ENCODE results near the gene BRMS1.

DNA sequence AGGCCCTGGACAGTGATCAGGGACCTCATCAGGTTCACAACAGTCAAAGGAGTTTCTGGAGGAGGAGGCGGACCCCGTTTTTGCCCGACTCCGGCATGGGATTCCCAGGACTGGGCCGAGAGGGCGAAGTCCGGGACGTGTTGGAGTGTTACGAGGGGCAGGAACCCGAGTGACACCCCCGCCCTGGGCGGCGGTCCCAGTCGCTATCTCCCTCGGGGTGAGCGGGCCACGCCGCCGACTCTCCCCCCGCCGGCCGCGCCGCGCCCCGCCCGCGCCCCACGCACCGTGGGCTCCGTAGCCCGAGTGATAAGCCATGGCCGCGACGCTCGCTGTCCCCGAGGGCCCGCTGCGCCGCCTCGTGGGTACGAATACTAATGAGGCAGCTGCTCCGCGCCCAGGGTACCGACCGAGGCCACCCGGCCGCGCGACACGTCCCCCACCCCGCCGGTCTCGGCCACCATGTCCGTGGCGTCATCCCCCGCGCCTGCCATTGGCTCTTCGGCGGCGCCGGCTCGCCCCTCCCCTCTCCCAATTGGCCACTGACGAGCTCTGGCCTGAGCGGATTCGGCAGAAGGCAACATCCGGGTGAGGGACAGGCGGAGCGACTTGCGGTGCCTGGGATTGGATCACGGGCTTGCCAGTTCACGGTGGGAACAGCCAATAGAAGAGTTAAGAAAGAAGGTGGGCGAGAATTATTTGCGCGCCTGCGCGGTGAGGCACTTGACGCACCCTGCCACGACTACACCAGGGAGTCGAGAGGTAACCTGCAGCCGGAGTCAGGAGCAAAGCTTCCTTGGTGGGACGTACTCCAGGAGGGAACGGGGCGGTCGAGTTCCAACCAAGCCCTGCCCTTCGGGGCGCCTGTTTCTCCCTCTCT lies 56.0 kb downstream of the BRMS1 start, which contains the start of gene YIF1A:
- TF ChIP-seq TAF1 (IDR thresholded peaks at IDR 0.05; ENCODE audit: low read depth) = peak; percentile 83
- TF ChIP-seq, protein P1, sequence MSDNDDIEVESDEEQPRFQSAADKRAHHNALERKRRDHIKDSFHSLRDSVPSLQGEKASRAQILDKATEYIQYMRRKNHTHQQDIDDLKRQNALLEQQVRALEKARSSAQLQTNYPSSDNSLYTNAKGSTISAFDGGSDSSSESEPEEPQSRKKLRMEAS (IDR thresholded peaks at IDR 0.05) = peak; percentile 83
- no peak for TF ChIP-seq EP300 (IDR thresholded peaks at IDR 0.05; ENCODE audit: borderline replicate concordance)
- TF ChIP-seq RAD21 (IDR thresholded peaks at IDR 0.05; ENCODE audit: low read depth) = no peak
- TF ChIP-seq, protein P2, sequence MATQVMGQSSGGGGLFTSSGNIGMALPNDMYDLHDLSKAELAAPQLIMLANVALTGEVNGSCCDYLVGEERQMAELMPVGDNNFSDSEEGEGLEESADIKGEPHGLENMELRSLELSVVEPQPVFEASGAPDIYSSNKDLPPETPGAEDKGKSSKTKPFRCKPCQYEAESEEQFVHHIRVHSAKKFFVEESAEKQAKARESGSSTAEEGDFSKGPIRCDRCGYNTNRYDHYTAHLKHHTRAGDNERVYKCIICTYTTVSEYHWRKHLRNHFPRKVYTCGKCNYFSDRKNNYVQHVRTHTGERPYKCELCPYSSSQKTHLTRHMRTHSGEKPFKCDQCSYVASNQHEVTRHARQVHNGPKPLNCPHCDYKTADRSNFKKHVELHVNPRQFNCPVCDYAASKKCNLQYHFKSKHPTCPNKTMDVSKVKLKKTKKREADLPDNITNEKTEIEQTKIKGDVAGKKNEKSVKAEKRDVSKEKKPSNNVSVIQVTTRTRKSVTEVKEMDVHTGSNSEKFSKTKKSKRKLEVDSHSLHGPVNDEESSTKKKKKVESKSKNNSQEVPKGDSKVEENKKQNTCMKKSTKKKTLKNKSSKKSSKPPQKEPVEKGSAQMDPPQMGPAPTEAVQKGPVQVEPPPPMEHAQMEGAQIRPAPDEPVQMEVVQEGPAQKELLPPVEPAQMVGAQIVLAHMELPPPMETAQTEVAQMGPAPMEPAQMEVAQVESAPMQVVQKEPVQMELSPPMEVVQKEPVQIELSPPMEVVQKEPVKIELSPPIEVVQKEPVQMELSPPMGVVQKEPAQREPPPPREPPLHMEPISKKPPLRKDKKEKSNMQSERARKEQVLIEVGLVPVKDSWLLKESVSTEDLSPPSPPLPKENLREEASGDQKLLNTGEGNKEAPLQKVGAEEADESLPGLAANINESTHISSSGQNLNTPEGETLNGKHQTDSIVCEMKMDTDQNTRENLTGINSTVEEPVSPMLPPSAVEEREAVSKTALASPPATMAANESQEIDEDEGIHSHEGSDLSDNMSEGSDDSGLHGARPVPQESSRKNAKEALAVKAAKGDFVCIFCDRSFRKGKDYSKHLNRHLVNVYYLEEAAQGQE (IDR thresholded peaks at IDR 0.05; ENCODE audit: low read depth) = no peak
- peak; percentile 70 for TF ChIP-seq CREB1 (IDR thresholded peaks at IDR 0.05; ENCODE audit: low read depth)
- TF ChIP-seq ZBTB7A (IDR thresholded peaks at IDR 0.05; ENCODE audit: low read depth) = no peak
- no peak for TF ChIP-seq CEBPB (IDR thresholded peaks at IDR 0.05)
- TF ChIP-seq, protein P3, sequence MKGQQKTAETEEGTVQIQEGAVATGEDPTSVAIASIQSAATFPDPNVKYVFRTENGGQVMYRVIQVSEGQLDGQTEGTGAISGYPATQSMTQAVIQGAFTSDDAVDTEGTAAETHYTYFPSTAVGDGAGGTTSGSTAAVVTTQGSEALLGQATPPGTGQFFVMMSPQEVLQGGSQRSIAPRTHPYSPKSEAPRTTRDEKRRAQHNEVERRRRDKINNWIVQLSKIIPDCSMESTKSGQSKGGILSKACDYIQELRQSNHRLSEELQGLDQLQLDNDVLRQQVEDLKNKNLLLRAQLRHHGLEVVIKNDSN (IDR thresholded peaks at IDR 0.05) = no peak
- TF ChIP-seq EGR1 (IDR thresholded peaks at IDR 0.05) = peak; percentile 32; the same call in 1 of the 2 replicates

Measured in Ishikawa (cell line).